NB4 (cell line): ENCODE data around the gene METTL25B.

ENCODE experiments used
- CTCF ChIP-seq: IDR thresholded peaks from one replicate; pipeline ENCODE4 v1.5.1; 2012; ENCODE audit warnings: low read depth, low read length
- POLR2A ChIP-seq: IDR thresholded peaks from 2 replicates; pipeline ENCODE4 v1.6.1; 2011; ENCODE audit warnings: mild to moderate bottlenecking; ENCODE audit not compliant: insufficient read length; ENCODE audit errors: extremely low read depth

- TF ChIP-seq CTCF (no peak), POLR2A (no peak)
Measured at GRCh38 chr1:156704166-156704711, 24.0 kb upstream of the METTL25B start.
